GM23338 (cell line): ENCODE data around the gene YWHAE. TPM values are rescaled to one million over a fixed set of nuclear protein-coding genes. Genes with fewer than 3 reads are reported as not detected.

Source experiments
- EZH2 ChIP-seq: fragments of 200-600 bp; sonication (generic); IDR thresholded peaks from one replicate; pipeline ENCODE4 v1.8.0; 2017; ENCODE audit warnings: antibody characterized with exemption, mild to moderate bottlenecking, low read depth; ENCODE audit not compliant: unreplicated experiment
- NANOG ChIP-seq: IDR thresholded peaks from 2 replicates; pipeline ENCODE4 v1.6.1; 2016; ENCODE audit warnings: antibody characterized with exemption, borderline replicate concordance
- POLR2AphosphoS5 ChIP-seq: IDR thresholded peaks from 2 replicates; pipeline ENCODE4 v1.6.1; 2016; ENCODE audit warnings: antibody characterized with exemption, low read depth
- polyA plus RNA-seq: library from polyadenylated mRNA; unstranded; fragments of >200 nt; fragmentation: Nextera tagmentation; extraction: Ambion mirVana; gene quantifications from 2 replicates; pipeline ENCODE4 v1.2.1, GENCODE V29; 2016
- total RNA-seq: library from RNA; depleted of rRNA; stranded (reverse); fragments of >200 nt; shearing (Covaris generic); gene quantifications from 2 replicates; pipeline ENCODE4 v1.2.3, GENCODE V29; 2014
- TF ChIP-seq, protein P1 (sequence below): fragments of 250-450 bp; sonication (Bioruptor Pico); IDR thresholded peaks from 2 replicates; pipeline ENCODE4 v1.5.0; 2020; ENCODE audit warnings: mild to moderate bottlenecking, moderate library complexity
- TF ChIP-seq, protein P2 (sequence below): IDR thresholded peaks from 2 replicates; pipeline ENCODE4 v1.6.1; 2016; ENCODE audit warnings: antibody characterized with exemption
- TF ChIP-seq, protein P3 (sequence below): IDR thresholded peaks from one replicate; pipeline ENCODE4 v1.6.1; 2018; ENCODE audit warnings: antibody characterized with exemption; ENCODE audit not compliant: unreplicated experiment

YWHAE gene
- total and polyA plus RNA-seq, 2 experiments from 2014 or later: 1,251 to 1,283 TPM

DNA sequence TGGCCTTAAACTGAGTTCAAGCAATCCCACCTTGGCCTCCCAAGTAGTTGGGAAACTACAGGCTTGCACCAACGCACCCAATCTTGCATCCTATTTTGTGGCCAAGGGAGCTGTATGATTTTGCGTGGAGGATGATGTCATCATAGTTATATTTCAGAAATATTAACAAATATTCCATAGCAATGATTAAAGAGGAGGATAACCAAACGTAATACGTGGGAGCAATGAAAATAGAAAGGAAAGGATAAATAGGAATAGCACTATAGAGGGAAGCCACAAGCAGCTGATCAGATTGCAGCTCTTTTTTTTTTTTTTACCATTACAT, 2.2 kb upstream of the YWHAE start (continued):
- TF ChIP-seq, protein P1, sequence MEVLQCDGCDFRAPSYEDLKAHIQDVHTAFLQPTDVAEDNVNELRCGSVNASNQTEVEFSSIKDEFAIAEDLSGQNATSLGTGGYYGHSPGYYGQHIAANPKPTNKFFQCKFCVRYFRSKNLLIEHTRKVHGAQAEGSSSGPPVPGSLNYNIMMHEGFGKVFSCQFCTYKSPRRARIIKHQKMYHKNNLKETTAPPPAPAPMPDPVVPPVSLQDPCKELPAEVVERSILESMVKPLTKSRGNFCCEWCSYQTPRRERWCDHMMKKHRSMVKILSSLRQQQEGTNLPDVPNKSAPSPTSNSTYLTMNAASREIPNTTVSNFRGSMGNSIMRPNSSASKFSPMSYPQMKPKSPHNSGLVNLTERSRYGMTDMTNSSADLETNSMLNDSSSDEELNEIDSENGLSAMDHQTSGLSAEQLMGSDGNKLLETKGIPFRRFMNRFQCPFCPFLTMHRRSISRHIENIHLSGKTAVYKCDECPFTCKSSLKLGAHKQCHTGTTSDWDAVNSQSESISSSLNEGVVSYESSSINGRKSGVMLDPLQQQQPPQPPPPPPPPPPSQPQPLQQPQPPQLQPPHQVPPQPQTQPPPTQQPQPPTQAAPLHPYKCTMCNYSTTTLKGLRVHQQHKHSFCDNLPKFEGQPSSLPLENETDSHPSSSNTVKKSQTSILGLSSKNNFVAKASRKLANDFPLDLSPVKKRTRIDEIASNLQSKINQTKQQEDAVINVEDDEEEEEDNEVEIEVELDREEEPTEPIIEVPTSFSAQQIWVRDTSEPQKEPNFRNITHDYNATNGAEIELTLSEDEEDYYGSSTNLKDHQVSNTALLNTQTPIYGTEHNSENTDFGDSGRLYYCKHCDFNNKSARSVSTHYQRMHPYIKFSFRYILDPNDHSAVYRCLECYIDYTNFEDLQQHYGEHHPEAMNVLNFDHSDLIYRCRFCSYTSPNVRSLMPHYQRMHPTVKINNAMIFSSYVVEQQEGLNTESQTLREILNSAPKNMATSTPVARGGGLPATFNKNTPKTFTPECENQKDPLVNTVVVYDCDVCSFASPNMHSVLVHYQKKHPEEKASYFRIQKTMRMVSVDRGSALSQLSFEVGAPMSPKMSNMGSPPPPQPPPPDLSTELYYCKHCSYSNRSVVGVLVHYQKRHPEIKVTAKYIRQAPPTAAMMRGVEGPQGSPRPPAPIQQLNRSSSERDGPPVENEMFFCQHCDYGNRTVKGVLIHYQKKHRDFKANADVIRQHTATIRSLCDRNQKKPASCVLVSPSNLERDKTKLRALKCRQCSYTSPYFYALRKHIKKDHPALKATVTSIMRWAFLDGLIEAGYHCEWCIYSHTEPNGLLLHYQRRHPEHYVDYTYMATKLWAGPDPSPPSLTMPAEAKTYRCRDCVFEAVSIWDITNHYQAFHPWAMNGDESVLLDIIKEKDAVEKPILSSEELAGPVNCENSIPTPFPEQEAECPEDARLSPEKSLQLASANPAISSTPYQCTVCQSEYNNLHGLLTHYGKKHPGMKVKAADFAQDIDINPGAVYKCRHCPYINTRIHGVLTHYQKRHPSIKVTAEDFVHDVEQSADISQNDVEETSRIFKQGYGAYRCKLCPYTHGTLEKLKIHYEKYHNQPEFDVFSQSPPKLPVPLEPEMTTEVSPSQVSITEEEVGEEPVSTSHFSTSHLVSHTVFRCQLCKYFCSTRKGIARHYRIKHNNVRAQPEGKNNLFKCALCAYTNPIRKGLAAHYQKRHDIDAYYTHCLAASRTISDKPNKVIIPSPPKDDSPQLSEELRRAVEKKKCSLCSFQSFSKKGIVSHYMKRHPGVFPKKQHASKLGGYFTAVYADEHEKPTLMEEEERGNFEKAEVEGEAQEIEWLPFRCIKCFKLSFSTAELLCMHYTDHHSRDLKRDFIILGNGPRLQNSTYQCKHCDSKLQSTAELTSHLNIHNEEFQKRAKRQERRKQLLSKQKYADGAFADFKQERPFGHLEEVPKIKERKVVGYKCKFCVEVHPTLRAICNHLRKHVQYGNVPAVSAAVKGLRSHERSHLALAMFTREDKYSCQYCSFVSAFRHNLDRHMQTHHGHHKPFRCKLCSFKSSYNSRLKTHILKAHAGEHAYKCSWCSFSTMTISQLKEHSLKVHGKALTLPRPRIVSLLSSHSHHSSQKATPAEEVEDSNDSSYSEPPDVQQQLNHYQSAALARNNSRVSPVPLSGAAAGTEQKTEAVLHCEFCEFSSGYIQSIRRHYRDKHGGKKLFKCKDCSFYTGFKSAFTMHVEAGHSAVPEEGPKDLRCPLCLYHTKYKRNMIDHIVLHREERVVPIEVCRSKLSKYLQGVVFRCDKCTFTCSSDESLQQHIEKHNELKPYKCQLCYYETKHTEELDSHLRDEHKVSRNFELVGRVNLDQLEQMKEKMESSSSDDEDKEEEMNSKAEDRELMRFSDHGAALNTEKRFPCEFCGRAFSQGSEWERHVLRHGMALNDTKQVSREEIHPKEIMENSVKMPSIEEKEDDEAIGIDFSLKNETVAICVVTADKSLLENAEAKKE (CRISPR knock-in tag): no peak
- TF ChIP-seq NANOG: no peak
- TF ChIP-seq POLR2AphosphoS5: no peak
- no peak for TF ChIP-seq EZH2
- TF ChIP-seq, protein P2, sequence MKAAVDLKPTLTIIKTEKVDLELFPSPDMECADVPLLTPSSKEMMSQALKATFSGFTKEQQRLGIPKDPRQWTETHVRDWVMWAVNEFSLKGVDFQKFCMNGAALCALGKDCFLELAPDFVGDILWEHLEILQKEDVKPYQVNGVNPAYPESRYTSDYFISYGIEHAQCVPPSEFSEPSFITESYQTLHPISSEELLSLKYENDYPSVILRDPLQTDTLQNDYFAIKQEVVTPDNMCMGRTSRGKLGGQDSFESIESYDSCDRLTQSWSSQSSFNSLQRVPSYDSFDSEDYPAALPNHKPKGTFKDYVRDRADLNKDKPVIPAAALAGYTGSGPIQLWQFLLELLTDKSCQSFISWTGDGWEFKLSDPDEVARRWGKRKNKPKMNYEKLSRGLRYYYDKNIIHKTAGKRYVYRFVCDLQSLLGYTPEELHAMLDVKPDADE: no peak
- TF ChIP-seq, protein P3, sequence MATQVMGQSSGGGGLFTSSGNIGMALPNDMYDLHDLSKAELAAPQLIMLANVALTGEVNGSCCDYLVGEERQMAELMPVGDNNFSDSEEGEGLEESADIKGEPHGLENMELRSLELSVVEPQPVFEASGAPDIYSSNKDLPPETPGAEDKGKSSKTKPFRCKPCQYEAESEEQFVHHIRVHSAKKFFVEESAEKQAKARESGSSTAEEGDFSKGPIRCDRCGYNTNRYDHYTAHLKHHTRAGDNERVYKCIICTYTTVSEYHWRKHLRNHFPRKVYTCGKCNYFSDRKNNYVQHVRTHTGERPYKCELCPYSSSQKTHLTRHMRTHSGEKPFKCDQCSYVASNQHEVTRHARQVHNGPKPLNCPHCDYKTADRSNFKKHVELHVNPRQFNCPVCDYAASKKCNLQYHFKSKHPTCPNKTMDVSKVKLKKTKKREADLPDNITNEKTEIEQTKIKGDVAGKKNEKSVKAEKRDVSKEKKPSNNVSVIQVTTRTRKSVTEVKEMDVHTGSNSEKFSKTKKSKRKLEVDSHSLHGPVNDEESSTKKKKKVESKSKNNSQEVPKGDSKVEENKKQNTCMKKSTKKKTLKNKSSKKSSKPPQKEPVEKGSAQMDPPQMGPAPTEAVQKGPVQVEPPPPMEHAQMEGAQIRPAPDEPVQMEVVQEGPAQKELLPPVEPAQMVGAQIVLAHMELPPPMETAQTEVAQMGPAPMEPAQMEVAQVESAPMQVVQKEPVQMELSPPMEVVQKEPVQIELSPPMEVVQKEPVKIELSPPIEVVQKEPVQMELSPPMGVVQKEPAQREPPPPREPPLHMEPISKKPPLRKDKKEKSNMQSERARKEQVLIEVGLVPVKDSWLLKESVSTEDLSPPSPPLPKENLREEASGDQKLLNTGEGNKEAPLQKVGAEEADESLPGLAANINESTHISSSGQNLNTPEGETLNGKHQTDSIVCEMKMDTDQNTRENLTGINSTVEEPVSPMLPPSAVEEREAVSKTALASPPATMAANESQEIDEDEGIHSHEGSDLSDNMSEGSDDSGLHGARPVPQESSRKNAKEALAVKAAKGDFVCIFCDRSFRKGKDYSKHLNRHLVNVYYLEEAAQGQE: no peak
